GM12891 (cell line): ENCODE measurements around the gene NFKB2.

Experiments
- PAX5 ChIP-seq: IDR thresholded peaks from 2 replicates; pipeline ENCODE4 v1.6.1; 2011; ENCODE audit warnings: low read length, moderate library complexity, mild to moderate bottlenecking; ENCODE audit not compliant: insufficient read depth, severe bottlenecking
- POLR2AphosphoS5 ChIP-seq: IDR thresholded peaks from 2 replicates; pipeline ENCODE4 v1.6.1; 2011; ENCODE audit warnings: low read depth, low read length, control low read depth

GRCh38 chr10:102394079-102394800, 1.3 kb upstream of the NFKB2 start:
- TF ChIP-seq POLR2AphosphoS5 = no peak
- peak; percentile 24 for TF ChIP-seq PAX5
